DOHH2 (cell line): ENCODE data around the gene DAGLA.

Experiments
- H3F3A ChIP-seq: fragments of 200-600 bp; sonication (generic), shearing (Covaris generic); 2 replicates; pipeline ENCODE4 v1.6.0; 2016; ENCODE audit warnings: antibody characterized with exemption, mild to moderate bottlenecking; ENCODE audit not compliant: control insufficient read depth, insufficient read depth
- H3K27ac ChIP-seq: fragments of 200-600 bp; sonication (generic); 2 replicates; pipeline ENCODE4 v1.5.1; 2014; ENCODE audit warnings: low read depth, mild to moderate bottlenecking, low read length, moderate library complexity
- H3K27me3 ChIP-seq: fragments of 200-600 bp; sonication (generic); 2 replicates; pipeline ENCODE4 v1.6.1; 2014; ENCODE audit warnings: mild to moderate bottlenecking, low read length, mixed read lengths; ENCODE audit not compliant: control insufficient read depth
- H3K36me3 ChIP-seq: fragments of 200-600 bp; sonication (generic); 2 replicates; pipeline ENCODE4 v1.6.1; 2014; ENCODE audit warnings: mild to moderate bottlenecking, low read length, moderate library complexity, mixed read lengths; ENCODE audit not compliant: control insufficient read depth
- H3K4me1 ChIP-seq: fragments of 200-600 bp; sonication (generic); 2 replicates; pipeline ENCODE4 v1.6.1; 2014; ENCODE audit warnings: mild to moderate bottlenecking, low read length, mixed read lengths; ENCODE audit not compliant: control insufficient read depth
- H3K4me2 ChIP-seq: fragments of 200-600 bp; sonication (generic); 2 replicates; pipeline ENCODE4 v1.6.0; 2014; ENCODE audit warnings: mild to moderate bottlenecking, low read length, moderate library complexity
- H3K4me3 ChIP-seq: fragments of 200-600 bp; sonication (generic); 2 replicates; pipeline ENCODE4 v1.5.1; 2014; ENCODE audit warnings: mild to moderate bottlenecking, low read length, mixed read lengths
- H3K79me2 ChIP-seq: fragments of 200-600 bp; sonication (generic); 2 replicates; pipeline ENCODE4 v1.6.1; 2014; ENCODE audit warnings: mild to moderate bottlenecking, low read length, mixed read lengths; ENCODE audit not compliant: control insufficient read depth
- H3K9me2 ChIP-seq: fragments of 200-600 bp; sonication (generic); replicated peaks from 2 replicates; pipeline ENCODE4 v1.6.1; 2014; ENCODE audit warnings: mild to moderate bottlenecking, low read length, mixed read lengths; ENCODE audit not compliant: control insufficient read depth
- H3K9me3 ChIP-seq: fragments of 200-600 bp; sonication (generic); 2 replicates; pipeline ENCODE4 v1.6.1; 2014; ENCODE audit warnings: antibody characterized with exemption, low read length, mixed read lengths; ENCODE audit not compliant: control insufficient read depth, insufficient read depth
- H4K20me1 ChIP-seq: fragments of 200-600 bp; sonication (generic); 2 replicates; pipeline ENCODE4 v1.6.0; 2014; ENCODE audit warnings: low read depth, mild to moderate bottlenecking, antibody characterized with exemption, low read length, moderate library complexity; ENCODE audit not compliant: control insufficient read depth, insufficient read depth
- CTCF ChIP-seq: fragments of 200-600 bp; sonication (generic); IDR thresholded peaks from one replicate; pipeline ENCODE4 v1.5.1; 2014; ENCODE audit warnings: antibody characterized with exemption, mild to moderate bottlenecking, low read depth, low read length; ENCODE audit not compliant: poor library complexity, severe bottlenecking
- EZH2phosphoT487 ChIP-seq: fragments of 200-600 bp; sonication (generic); IDR thresholded peaks from 2 replicates; pipeline ENCODE4 v1.6.1; 2017; ENCODE audit warnings: borderline replicate concordance, mild to moderate bottlenecking, antibody characterized with exemption, low read length, moderate library complexity, mixed read lengths

DAGLA gene

GRCh38 chr11:61730240-61730994 is 50.2 kb downstream of the DAGLA start:
- Histone ChIP-seq H3K79me2 (no peaks in the 10 kb centered on the region), H4K20me1 (no peaks in the 10 kb centered on the region), H3K4me3 (no peak overlapping the region), H3K27me3 (no peaks in the 10 kb centered on the region), H3K36me3 (no peaks in the 10 kb centered on the region), H3K4me1 (no peaks in the 10 kb centered on the region), H3K4me2 (no peak overlapping the region), H3K9me3 (no peaks in the 10 kb centered on the region), H3K27ac (no peak overlapping the region), H3F3A (no peaks in the 10 kb centered on the region), H3K9me2 (no peaks in the 10 kb centered on the region)
- TF ChIP-seq EZH2phosphoT487 (no peak), CTCF (no peak)

DNA sequence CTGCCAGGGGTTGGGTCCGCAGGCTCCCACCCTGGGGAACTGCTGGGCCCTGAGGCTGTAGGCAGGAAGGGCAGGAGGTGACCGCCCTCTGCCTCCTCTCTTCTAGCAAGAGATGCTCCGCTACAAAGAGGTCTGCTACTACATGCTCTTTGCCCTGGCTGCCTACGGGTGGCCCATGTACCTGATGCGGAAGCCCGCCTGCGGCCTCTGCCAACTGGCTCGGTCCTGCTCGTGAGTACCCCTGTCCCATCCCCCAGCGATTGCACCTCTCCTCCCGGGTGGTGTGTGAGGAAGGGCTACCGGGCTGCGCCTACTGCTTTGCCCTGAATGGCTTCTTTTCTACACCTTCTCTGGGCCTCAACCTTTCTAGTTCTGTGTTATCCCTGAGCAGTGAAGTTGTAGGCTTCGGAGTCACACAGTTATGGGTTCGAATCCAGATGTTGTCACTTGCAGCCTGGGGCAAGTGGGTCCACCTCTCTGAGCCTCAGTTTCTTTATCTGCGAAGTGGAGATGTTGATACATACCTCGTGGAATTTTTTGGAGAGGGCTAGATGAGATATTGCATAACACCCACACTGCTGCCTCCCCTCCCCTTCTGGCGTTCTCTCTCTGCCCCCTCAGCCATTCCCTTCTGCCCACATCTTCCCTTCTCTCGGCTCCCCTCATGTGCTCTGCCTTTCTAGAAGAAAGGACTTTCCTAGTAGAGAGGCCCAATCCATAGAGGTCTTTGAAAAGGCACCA is 51.2 kb downstream of the DAGLA start:
- no peaks in the 10 kb centered on the region for H3K4me1 ChIP-seq

GRCh38 chr11:61731952-61732675 is 51.9 kb downstream of the DAGLA start:
- no peak overlapping the region for H3K27ac ChIP-seq
- no peaks in the 10 kb centered on the region for H3K79me2 ChIP-seq
- no peaks in the 10 kb centered on the region for H4K20me1 ChIP-seq
- no peaks in the 10 kb centered on the region for H3K9me2 ChIP-seq
- no peaks in the 10 kb centered on the region for H3K9me3 ChIP-seq
- H3K4me1 ChIP-seq = no peaks in the 10 kb centered on the region
- no peaks in the 10 kb centered on the region for H3K36me3 ChIP-seq
- H3F3A ChIP-seq = no peaks in the 10 kb centered on the region
- H3K4me3 ChIP-seq = no peak overlapping the region
- no peak for TF ChIP-seq CTCF
- TF ChIP-seq EZH2phosphoT487 = no peak
- peaks cover 4% of the 10 kb centered on the region; the same call in 1 of the 2 replicates for H3K27me3 ChIP-seq
- H3K4me2 ChIP-seq = no peak overlapping the region

More for the DNA sequence above, 51.2 kb downstream of the DAGLA start:
- no peak overlapping the region for H3K4me2 ChIP-seq
- no peaks in the 10 kb centered on the region for H3K9me3 ChIP-seq
- H4K20me1 ChIP-seq = no peaks in the 10 kb centered on the region
- no peak for TF ChIP-seq CTCF
- TF ChIP-seq EZH2phosphoT487 = no peak
- H3F3A ChIP-seq = no peaks in the 10 kb centered on the region
- H3K9me2 ChIP-seq = no peaks in the 10 kb centered on the region
- no peak overlapping the region for H3K27ac ChIP-seq
- no peak overlapping the region for H3K4me3 ChIP-seq
- H3K79me2 ChIP-seq = no peaks in the 10 kb centered on the region
- no peaks in the 10 kb centered on the region for H3K36me3 ChIP-seq
- H3K27me3 ChIP-seq = peaks cover 1% of the 10 kb centered on the region; the same call in 1 of the 2 replicates
